NCI-H510A treated with DMSO at 0.1 percent for 48 hours (cell line): Measurements from ENCODE around the gene TRMU.
A peak's percentile ranks its signal among the peaks of the same experiment; 100 is the strongest.
"Not testable (repeated sequence)": the region's sequence is repeated elsewhere in the genome, so short reads cannot be mapped to it uniquely, and the experiment has no call there.

ENCODE experiments used
- DNase-seq: peaks from one replicate; lab custom pipeline; 2025; lab: John Stamatoyannopoulos, UW

TRMU gene

GRCh38 chr22:46388647-46389046 lies 53.1 kb downstream of the TRMU start:
- DNase-seq: no peak

- DNase-seq: no peak
Observed at GRCh38 chr22:46389081-46389480, 53.6 kb downstream of the TRMU start.

GRCh38 chr22:46390105-46390651 lies 54.7 kb downstream of the TRMU start:
- peak; percentile 44 for DNase-seq

GRCh38 chr22:46390652-46391301 lies 55.3 kb downstream of the TRMU start:
- DNase-seq: peak; percentile 53

GRCh38 chr22:46391486-46392136 lies 56.1 kb downstream of the TRMU start:
- no peak for DNase-seq

GRCh38 chr22:46392137-46392844 lies 56.8 kb downstream of the TRMU start:
- DNase-seq: no peak

- DNase-seq: no peak
Observed at GRCh38 chr22:46393873-46394272, 58.4 kb downstream of the TRMU start.

GRCh38 chr22:46394622-46395021 lies 59.1 kb downstream of the TRMU start:
- no peak for DNase-seq

- DNase-seq: no peak
Observed at GRCh38 chr22:46395145-46395544, 59.6 kb downstream of the TRMU start.

GRCh38 chr22:46397049-46397448 lies 61.5 kb downstream of the TRMU start:
- DNase-seq: not testable (repeated sequence)

- DNase-seq: no peak
Observed at GRCh38 chr22:46397514-46397913, 62.0 kb downstream of the TRMU start.

- no peak for DNase-seq
Observed at GRCh38 chr22:46397951-46398350, 62.4 kb downstream of the TRMU start.

- DNase-seq: no peak
Observed at GRCh38 chr22:46399251-46400024, 63.9 kb downstream of the TRMU start.

GRCh38 chr22:46401370-46401769 lies 65.9 kb downstream of the TRMU start:
- no peak for DNase-seq

GRCh38 chr22:46402505-46402904 lies 67.0 kb downstream of the TRMU start:
- no peak for DNase-seq

- not testable (repeated sequence) for DNase-seq
Observed at GRCh38 chr22:46403880-46404279, 68.4 kb downstream of the TRMU start.

- DNase-seq: no peak
Observed at GRCh38 chr22:46405901-46406300, 70.4 kb downstream of the TRMU start.

GRCh38 chr22:46406349-46406748 lies 70.8 kb downstream of the TRMU start:
- DNase-seq: no peak

GRCh38 chr22:46406791-46407190 lies 71.3 kb downstream of the TRMU start:
- no peak for DNase-seq
